Endothelial cell of umbilical vein (primary cell): Measurements from ENCODE around the gene PLEKHM2. TPM values are rescaled to one million over a fixed set of nuclear protein-coding genes. Genes with fewer than 3 reads are reported as not detected.

Source experiments
- BruUV-seq: library from RNA; stranded (reverse); fragments of 400-500 nt; replicated peaks from 2 replicates; lab custom pipeline; 2021; lab: Mats Ljungman, UMichigan
- CTCF ChIA-PET: fragments of 300-600, 350-600 bp; sonication (Branson Sonifier 250); formaldehyde crosslinking; loops from one replicate; lab custom pipeline; 2021; ENCODE audit warnings: antibody characterized with exemption, inconsistent platforms; lab: Charles Lee
- POLR2A ChIA-PET: fragments of 300-600, 350-600 bp; sonication (Branson Sonifier 250); formaldehyde crosslinking; loops from one replicate; lab custom pipeline; 2021; ENCODE audit warnings: antibody characterized with exemption, inconsistent platforms; lab: Charles Lee
- DNase-seq: peaks from one replicate; pipeline ENCODE4 v3.0.0-alpha.2; 2011; ENCODE audit warnings: low read depth, low spot score
- FAIRE-seq: peaks from 2 replicates; lab custom pipeline; 2011; peaks lifted over from hg19 to GRCh38; lab: Jason Lieb, UNC
- H2AFZ ChIP-seq: 2 replicates; pipeline ENCODE4 v1.6.0; 2012; ENCODE audit warnings: low read depth, low read length, control low read depth, inconsistent platforms
- H3K27ac ChIP-seq: 2 replicates; pipeline ENCODE4 v1.5.1; 2011; ENCODE audit warnings: low read depth, mild to moderate bottlenecking, control low read depth, low read length, moderate library complexity; ENCODE audit not compliant: insufficient read depth
- H3K27me3 ChIP-seq, 2 experiments: 2 replicates each; pipeline versions ENCODE4 v1.6.0 to v1.6.1; 2011; ENCODE audit warnings: low read length in 2 of 2, mixed read lengths in 1 of 2; ENCODE audit not compliant: control insufficient read depth in 2 of 2, insufficient read depth in 2 of 2
- H3K36me3 ChIP-seq, 2 experiments: 2 replicates in 1 of 2; 3 replicates in 1 of 2; pipeline ENCODE4 v1.5.1; 2011; ENCODE audit warnings: low read length in 2 of 2, mild to moderate bottlenecking in 1 of 2, moderate library complexity in 1 of 2; ENCODE audit not compliant: control insufficient read depth in 2 of 2, insufficient read depth in 2 of 2; ENCODE audit errors: extremely low read depth in 1 of 2
- H3K4me1 ChIP-seq: 3 replicates; pipeline ENCODE4 v1.5.1; 2011; ENCODE audit warnings: mild to moderate bottlenecking, low read length; ENCODE audit not compliant: control insufficient read depth, insufficient read depth; ENCODE audit errors: extremely low read depth
- H3K4me2 ChIP-seq: 2 replicates; pipeline ENCODE4 v1.6.1; 2011; ENCODE audit warnings: low read length, control low read depth, mixed read lengths; ENCODE audit not compliant: insufficient read depth
- H3K4me3 ChIP-seq, 3 experiments: fragments of 200-600 bp in 1 of 3; sonication (generic), shearing (Covaris generic) in 1 of 3; replicated peaks in 1 of 3; 2 replicates each; pipeline ENCODE4 v1.5.1; 2011 to 2016; ENCODE audit warnings: control low read depth in 3 of 3, low read length in 3 of 3, mild to moderate bottlenecking in 2 of 3, inconsistent platforms in 1 of 3, low read depth in 1 of 3, moderate library complexity in 1 of 3; ENCODE audit not compliant: insufficient read depth in 1 of 3
- H3K79me2 ChIP-seq: 2 replicates; pipeline ENCODE4 v1.6.0; 2012; ENCODE audit warnings: low read length, inconsistent platforms; ENCODE audit not compliant: control insufficient read depth, insufficient read depth
- H3K9ac ChIP-seq: replicated peaks from 2 replicates; pipeline ENCODE3; 2011; ENCODE audit warnings: low read length, control low read depth; ENCODE audit not compliant: insufficient read depth; ENCODE audit errors: extremely low read depth
- H3K9me1 ChIP-seq: replicated peaks from 3 replicates; pipeline ENCODE4 v1.6.0; 2011; ENCODE audit warnings: mild to moderate bottlenecking, low read length; ENCODE audit not compliant: control insufficient read depth, insufficient read depth; ENCODE audit errors: extremely low read depth
- H3K9me3 ChIP-seq: replicated peaks from 2 replicates; pipeline ENCODE4 v1.5.1; 2012; ENCODE audit warnings: low read length, inconsistent platforms; ENCODE audit not compliant: control insufficient read depth, insufficient read depth
- H4K20me1 ChIP-seq: replicated peaks from 2 replicates; pipeline ENCODE3; 2011; ENCODE audit warnings: mild to moderate bottlenecking, low read length; ENCODE audit not compliant: control insufficient read depth, insufficient read depth; ENCODE audit errors: extremely low read depth
- EZH2 ChIP-seq: IDR thresholded peaks from 2 replicates; pipeline ENCODE4 v1.6.1; 2012; ENCODE audit warnings: borderline replicate concordance, low read depth, mild to moderate bottlenecking, moderate library complexity, low read length, inconsistent platforms; ENCODE audit not compliant: severe bottlenecking
- FOS ChIP-seq: IDR thresholded peaks from 2 replicates; pipeline ENCODE4 v1.6.1; 2011; ENCODE audit warnings: mild to moderate bottlenecking, low read length, moderate library complexity, borderline replicate concordance; ENCODE audit not compliant: insufficient read depth
- GATA2 ChIP-seq: IDR thresholded peaks from 2 replicates; pipeline ENCODE4 v1.7.0; 2011; ENCODE audit warnings: low read depth, mild to moderate bottlenecking, moderate library complexity, mixed read lengths, low read length; ENCODE audit not compliant: insufficient read length, insufficient read depth
- JUN ChIP-seq: IDR thresholded peaks from 2 replicates; pipeline ENCODE4 v1.6.1; 2011; ENCODE audit warnings: borderline replicate concordance, low read depth; ENCODE audit not compliant: insufficient read length, insufficient read depth
- MYC ChIP-seq: IDR thresholded peaks from one replicate; pipeline ENCODE4 v1.6.1; 2011; ENCODE audit warnings: mild to moderate bottlenecking, low read depth, low read length
- POLR2A ChIP-seq: IDR thresholded peaks from 2 replicates; pipeline ENCODE4 v1.6.1; 2012; ENCODE audit warnings: low read depth, mild to moderate bottlenecking, control low read depth, low read length
- POLR2AphosphoS5 ChIP-seq: IDR thresholded peaks from 2 replicates; pipeline ENCODE4 v1.6.1; 2012; ENCODE audit warnings: low read depth, mild to moderate bottlenecking, control low read depth, low read length, moderate library complexity; ENCODE audit not compliant: insufficient read depth
- dilution Hi-C: fragments of 300-500 bp; cut with MboI; formaldehyde crosslinking; loops from one replicate; pipeline ENCODE4 v1.15.0; 2019; ENCODE audit warnings: low sequenced_read_pairs; ENCODE audit not compliant: extremely low pct_ligation_motif_present
- intact Hi-C: fragments of 100-400 bp; cut with micrococcal nuclease; formaldehyde crosslinking; loops from one replicate; pipeline ENCODE4 v1.10.0; 2022
- polyA plus RNA-seq, 4 experiments: library from polyadenylated mRNA; depleted of rRNA in 3 of 4; stranded (reverse) in 3 of 4; unstranded in 1 of 4; fragments of >200 nt; gene quantifications; 2 replicates each; pipeline versions ENCODE4 v1.2.1 to v1.2.3, GENCODE V29; 2011 to 2012; ENCODE audit warnings: missing spikeins in 1 of 4
- total RNA-seq: library from RNA; stranded (reverse); gene quantifications from 2 replicates; pipeline ENCODE4 v1.2.3, GENCODE V29; 2021
- TF ChIP-seq, protein P1 (sequence below): IDR thresholded peaks from 2 replicates; pipeline ENCODE4 v1.6.1; 2011; ENCODE audit not compliant: insufficient read depth, insufficient read length
- TF ChIP-seq, protein P2 (sequence below), 2 donors: IDR thresholded peaks; 1 replicate in 1 of 2; 2 replicates in 1 of 2; pipeline ENCODE4 v1.5.1; 2011; ENCODE audit warnings: low read length in 2 of 2, mild to moderate bottlenecking in 2 of 2, moderate library complexity in 2 of 2, control low read depth in 1 of 2, inconsistent platforms in 1 of 2, low read depth in 1 of 2; ENCODE audit not compliant: insufficient read depth in 1 of 2; ENCODE audit errors: extremely low read depth in 1 of 2

PLEKHM2 gene
- total and polyA plus RNA-seq, 2 donors (not counting 3 experiments of a cell fraction or from before 2014, with no cell fraction given): 60.6 to 67.5 TPM

DNA sequence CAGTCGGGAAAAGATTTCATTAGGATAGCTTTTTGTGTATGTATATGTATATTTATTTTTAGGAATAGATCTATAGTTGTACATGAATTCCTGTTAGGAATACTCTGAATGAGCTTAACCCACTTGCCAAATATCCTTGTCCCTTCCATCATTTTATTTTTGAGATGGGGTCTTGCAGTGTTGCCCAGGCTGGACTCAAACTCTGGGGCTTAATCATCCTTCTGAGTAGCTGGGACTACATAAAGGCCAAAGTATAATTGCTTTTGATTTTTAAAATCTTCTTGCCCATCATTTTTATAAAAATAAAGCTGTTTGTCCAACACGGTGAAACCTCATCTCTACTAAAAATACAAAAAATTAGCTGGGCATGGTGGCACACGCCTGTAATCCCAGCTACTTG, 20.2 kb upstream of the PLEKHM2 start:
- Histone ChIP-seq H3K4me3 (no peak overlapping the region), H3K27me3 (no peaks in the 10 kb centered on the region), H2AFZ (no peak overlapping the region), H3K9ac (no peak overlapping the region), H3K4me2 (no peak overlapping the region), H3K9me3 (no peaks in the 10 kb centered on the region), H3K4me1 (peaks cover 8% of the 10 kb centered on the region), H3K36me3 (peaks cover 14 to 20% of the 10 kb centered on the region in 2 experiments), H3K79me2 (no peaks in the 10 kb centered on the region), H4K20me1 (no peaks in the 10 kb centered on the region), H3K27ac (no peak overlapping the region), H3K9me1 (no peaks in the 10 kb centered on the region)
- dilution Hi-C loops: no loop called here
- FAIRE-seq (no peak), DNase-seq (no peak)
- TF ChIP-seq, protein P1, sequence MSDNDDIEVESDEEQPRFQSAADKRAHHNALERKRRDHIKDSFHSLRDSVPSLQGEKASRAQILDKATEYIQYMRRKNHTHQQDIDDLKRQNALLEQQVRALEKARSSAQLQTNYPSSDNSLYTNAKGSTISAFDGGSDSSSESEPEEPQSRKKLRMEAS: no peak
- TF ChIP-seq POLR2A (no peak), JUN (no peak), POLR2AphosphoS5 (no peak), GATA2 (no peak), EZH2 (no peak), MYC (no peak), FOS (no peak)
- TF ChIP-seq, protein P2, sequence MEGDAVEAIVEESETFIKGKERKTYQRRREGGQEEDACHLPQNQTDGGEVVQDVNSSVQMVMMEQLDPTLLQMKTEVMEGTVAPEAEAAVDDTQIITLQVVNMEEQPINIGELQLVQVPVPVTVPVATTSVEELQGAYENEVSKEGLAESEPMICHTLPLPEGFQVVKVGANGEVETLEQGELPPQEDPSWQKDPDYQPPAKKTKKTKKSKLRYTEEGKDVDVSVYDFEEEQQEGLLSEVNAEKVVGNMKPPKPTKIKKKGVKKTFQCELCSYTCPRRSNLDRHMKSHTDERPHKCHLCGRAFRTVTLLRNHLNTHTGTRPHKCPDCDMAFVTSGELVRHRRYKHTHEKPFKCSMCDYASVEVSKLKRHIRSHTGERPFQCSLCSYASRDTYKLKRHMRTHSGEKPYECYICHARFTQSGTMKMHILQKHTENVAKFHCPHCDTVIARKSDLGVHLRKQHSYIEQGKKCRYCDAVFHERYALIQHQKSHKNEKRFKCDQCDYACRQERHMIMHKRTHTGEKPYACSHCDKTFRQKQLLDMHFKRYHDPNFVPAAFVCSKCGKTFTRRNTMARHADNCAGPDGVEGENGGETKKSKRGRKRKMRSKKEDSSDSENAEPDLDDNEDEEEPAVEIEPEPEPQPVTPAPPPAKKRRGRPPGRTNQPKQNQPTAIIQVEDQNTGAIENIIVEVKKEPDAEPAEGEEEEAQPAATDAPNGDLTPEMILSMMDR (IDR thresholded peaks at IDR 0.05; ENCODE audit: extremely low read depth in 1 of 2, insufficient read depth in 1 of 2, low read depth in 1 of 2, low read length in 2 of 2): no peak
- CTCF ChIA-PET: interaction anchor here (1.0 to 3.3 kb wide), 6 partner anchors 9 to 77 kb away, joined by 3 to 13 read pairs (median 4); no protein-coding TSS in a partner anchor
- intact Hi-C loops: no loop called here
- no TSS peak for BruUV-seq
- POLR2A ChIA-PET: interaction anchor here (0.6 to 1.7 kb wide), 3 partner anchors 46 to 1593 kb away, joined by 8 to 10 read pairs (median 8); partner anchors contain the start of gene SRARP
